Pancreas (tissue), 10 donors: Measurements from ENCODE around the gene CCDC136. TPM values are rescaled to one million over a fixed set of nuclear protein-coding genes. Genes with fewer than 3 reads are reported as not detected.
A peak's percentile ranks its signal among the peaks of the same experiment; 100 is the strongest.

Source experiments
- ATAC-seq, 4 donors: fragments of 200-7000 bp; cut with Tn5 transposase; one replicate each; pipeline versions ENCODE4 v1.8.0 to v1.9.1; 2020; ENCODE audit warnings: mild to moderate bottlenecking in 4 of 4, moderate library complexity in 4 of 4
- DNase-seq, 6 donors: peaks; one replicate each; pipeline ENCODE4 v3.0.0-alpha.2; 2020
- FAIRE-seq: peaks from 2 replicates; lab custom pipeline; 2012; peaks lifted over from hg19 to GRCh38; lab: Jason Lieb, UNC
- H3K27ac ChIP-seq, 4 donors: fragments of 200-600 bp; sonication (generic); 1 replicate in 3 of 4; 2 replicates in 1 of 4; pipeline versions ENCODE4 v1.5.0 to v1.8.0; 2020
- H3K27me3 ChIP-seq, 4 donors: fragments of 200-600 bp; one replicate each; pipeline ENCODE4 v1.8.0; 2021
- H3K36me3 ChIP-seq, 3 donors: fragments of 200-600 bp; sonication (generic) in 1 of 3; one replicate each; pipeline versions ENCODE4 v1.5.0 to v1.8.0; 2020 to 2021
- H3K4me1 ChIP-seq, 3 donors: fragments of 200-600 bp; one replicate each; pipeline ENCODE4 v1.8.0; 2021
- H3K4me3 ChIP-seq, 4 donors: fragments of 200-600 bp; sonication (generic) in 2 of 4; one replicate each; pipeline versions ENCODE4 v1.5.0 to v1.8.0; 2020 to 2021
- H3K9me3 ChIP-seq, 4 donors: fragments of 200-600 bp; one replicate each; pipeline ENCODE4 v1.8.0; 2021
- WGBS, 2 donors: extraction: QIAGEN DNeasy Blood & Tissue Kit; methylation state at CpG; one replicate each; pipeline ENCODE4 v1.1.7; 2013; 5-methylcytosine and 5-hydroxymethylcytosine counted together
- intact Hi-C, 3 donors: fragments of 100-400 bp; cut with DNase I; formaldehyde crosslinking; loops; one replicate each; pipeline versions ENCODE4 v1.11.1 to v1.14.2; 2022
- polyA plus RNA-seq, 2 donors: library from polyadenylated mRNA; stranded (reverse); fragments of 200-250 nt; gene quantifications; one replicate each; pipeline ENCODE4 v1.2.3, GENCODE V29; 2013
- total RNA-seq, 6 donors: library from RNA; stranded (reverse); fragmentation: NEBNext Ultra II Directional in 4 of 6; extraction: Animal tissue kit (Norgen Biotek cat#: 25700) in 4 of 6; gene quantifications; one replicate each; pipeline versions ENCODE4 v1.2.1 to v1.2.4, GENCODE V29; 2021 to 2023
- TF ChIP-seq, protein P1 (sequence below), 4 donors: fragments of 200-600 bp; sonication (generic) in 3 of 4; IDR thresholded peaks; one replicate each; pipeline versions ENCODE4 v1.5.0 to v1.8.0; 2021; ENCODE audit warnings: antibody characterized with exemption in 4 of 4
- donor health status: healthy with polysubstance abuse.
- donor health status: DM: no; HTN: no; CAD: no; lungs with moderate emphysema.
- donor health status: DM: no; HTN: no; CAD: no.
- donor health status: control.
- donor health status: control.
- donor health status: Bipolar disorder and iron deficiency.
- donor health status: DM: yes; HTN: yes; CAD: no.
- donor health status: DM: no; HTN: no; CAD: no.
- donor health status: DM: no; HTN: no; CAD: no.
- donor health status: DM: yes; HTN: yes; CAD: no.

Gene CCDC136
- total and polyA plus RNA-seq, 8 donors, result 0.66 to 2.9 (median 1.3) TPM

DNA sequence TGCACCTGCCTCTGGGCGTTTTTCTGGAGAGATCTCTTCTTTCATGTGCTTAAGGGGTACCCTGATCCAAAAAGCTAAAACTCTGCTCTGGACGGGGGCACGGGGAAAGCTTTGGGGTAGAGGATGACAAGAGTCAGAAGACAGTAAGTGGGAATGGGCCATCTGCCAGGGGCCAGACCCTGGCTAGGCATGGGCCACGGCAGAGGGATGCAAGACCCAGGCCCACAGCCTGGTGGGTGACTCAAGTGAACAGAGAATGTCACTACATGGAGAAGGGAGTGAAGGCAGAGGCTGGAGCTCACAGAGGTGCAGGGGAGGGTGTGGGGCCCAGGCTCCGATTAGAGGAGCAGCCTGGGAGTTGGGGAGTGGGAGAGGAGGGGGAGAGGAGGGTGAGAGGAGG is 53.7 kb downstream of the CCDC136 start:
- no peaks in the 10 kb centered on the region for H3K27me3 ChIP-seq
- DNase-seq (peak in 2 of 6 donors; percentile 22 to 45), FAIRE-seq (no peak), ATAC-seq (no peak)
- no peaks in the 10 kb centered on the region for H3K4me1 ChIP-seq
- intact Hi-C loops, result no loop called here
- H3K4me3 ChIP-seq, result no peak overlapping the region
- H3K9me3 ChIP-seq, result no peaks in the 10 kb centered on the region
- 75 to 76% methylated on average over 5 of the region's 5 CpGs for WGBS, 2 donors
- no peak overlapping the region for H3K27ac ChIP-seq
- TF ChIP-seq, protein P1, sequence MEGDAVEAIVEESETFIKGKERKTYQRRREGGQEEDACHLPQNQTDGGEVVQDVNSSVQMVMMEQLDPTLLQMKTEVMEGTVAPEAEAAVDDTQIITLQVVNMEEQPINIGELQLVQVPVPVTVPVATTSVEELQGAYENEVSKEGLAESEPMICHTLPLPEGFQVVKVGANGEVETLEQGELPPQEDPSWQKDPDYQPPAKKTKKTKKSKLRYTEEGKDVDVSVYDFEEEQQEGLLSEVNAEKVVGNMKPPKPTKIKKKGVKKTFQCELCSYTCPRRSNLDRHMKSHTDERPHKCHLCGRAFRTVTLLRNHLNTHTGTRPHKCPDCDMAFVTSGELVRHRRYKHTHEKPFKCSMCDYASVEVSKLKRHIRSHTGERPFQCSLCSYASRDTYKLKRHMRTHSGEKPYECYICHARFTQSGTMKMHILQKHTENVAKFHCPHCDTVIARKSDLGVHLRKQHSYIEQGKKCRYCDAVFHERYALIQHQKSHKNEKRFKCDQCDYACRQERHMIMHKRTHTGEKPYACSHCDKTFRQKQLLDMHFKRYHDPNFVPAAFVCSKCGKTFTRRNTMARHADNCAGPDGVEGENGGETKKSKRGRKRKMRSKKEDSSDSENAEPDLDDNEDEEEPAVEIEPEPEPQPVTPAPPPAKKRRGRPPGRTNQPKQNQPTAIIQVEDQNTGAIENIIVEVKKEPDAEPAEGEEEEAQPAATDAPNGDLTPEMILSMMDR (IDR thresholded peaks at IDR 0.05), result no peak
- no peaks in the 10 kb centered on the region for H3K36me3 ChIP-seq

DNA sequence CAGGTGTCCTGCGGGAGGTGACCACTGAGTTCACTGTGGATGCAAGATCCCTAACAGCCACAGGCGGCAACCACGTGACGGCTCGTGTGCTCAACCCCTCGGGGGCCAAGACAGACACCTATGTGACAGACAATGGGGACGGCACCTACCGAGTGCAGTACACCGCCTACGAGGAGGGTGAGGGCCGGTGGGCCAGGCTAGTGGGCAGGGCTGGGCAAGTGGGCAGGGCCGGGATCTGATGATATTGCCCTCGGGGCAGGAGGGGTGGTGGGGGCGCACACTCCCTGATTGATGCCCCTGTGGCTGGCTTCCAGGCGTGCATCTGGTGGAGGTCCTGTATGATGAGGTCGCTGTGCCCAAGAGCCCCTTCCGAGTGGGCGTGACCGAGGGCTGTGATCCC is 54.2 kb downstream of the CCDC136 start:
- Histone ChIP-seq H3K36me3 (no peaks in the 10 kb centered on the region), H3K27me3 (no peaks in the 10 kb centered on the region), H3K9me3 (no peaks in the 10 kb centered on the region), H3K27ac (no peak overlapping the region), H3K4me3 (no peak overlapping the region), H3K4me1 (no peaks in the 10 kb centered on the region)
- intact Hi-C loops, result no loop called here
- FAIRE-seq (no peak), ATAC-seq (no peak), DNase-seq (peak in 2 of 6 donors; percentile 20 to 62)
- TF ChIP-seq, protein P1 (IDR thresholded peaks at IDR 0.05), result no peak
- WGBS, 2 donors, result 77 to 80% methylated on average over 19 of the region's 19 CpGs

- ATAC-seq (no peak), FAIRE-seq (no peak), DNase-seq (peak in 1 of 6 donors; percentile 37)
- intact Hi-C loops, result no loop called here
- TF ChIP-seq, protein P1 (IDR thresholded peaks at IDR 0.05), result no peak
- H3K36me3 ChIP-seq, result no peaks in the 10 kb centered on the region
- H3K4me1 ChIP-seq, result no peaks in the 10 kb centered on the region
- WGBS, 2 donors, result 85 to 90% methylated on average over 14 of the region's 14 CpGs
- H3K4me3 ChIP-seq, result no peak overlapping the region
- no peaks in the 10 kb centered on the region for H3K27me3 ChIP-seq
- no peaks in the 10 kb centered on the region for H3K9me3 ChIP-seq
- no peak overlapping the region for H3K27ac ChIP-seq
Observed at GRCh38 chr7:128846781-128847444, 55.1 kb downstream of the CCDC136 start.

DNA sequence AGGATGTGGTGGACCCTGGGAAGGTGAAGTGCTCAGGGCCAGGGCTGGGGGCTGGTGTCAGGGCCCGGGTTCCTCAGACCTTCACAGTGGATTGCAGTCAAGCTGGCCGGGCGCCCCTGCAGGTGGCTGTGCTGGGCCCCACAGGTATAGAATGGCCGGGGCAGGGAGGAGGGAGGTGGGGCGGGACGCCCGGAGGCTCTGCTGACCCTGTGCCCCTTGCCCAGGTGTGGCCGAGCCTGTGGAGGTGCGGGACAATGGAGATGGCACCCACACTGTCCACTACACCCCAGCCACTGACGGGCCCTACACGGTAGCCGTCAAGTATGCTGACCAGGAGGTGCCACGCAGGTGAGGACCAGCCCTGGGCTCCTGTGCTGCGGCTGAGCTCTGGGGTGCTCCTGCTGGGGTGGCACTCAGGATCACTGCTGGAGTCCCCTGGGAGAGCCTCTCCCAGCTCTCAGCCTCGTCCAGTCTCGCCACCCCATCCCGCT is 56.0 kb downstream of the CCDC136 start:
- Histone ChIP-seq H3K36me3 (no peaks in the 10 kb centered on the region), H3K27ac (no peak overlapping the region), H3K4me1 (no peaks in the 10 kb centered on the region), H3K9me3 (no peaks in the 10 kb centered on the region), H3K4me3 (no peak overlapping the region), H3K27me3 (no peaks in the 10 kb centered on the region)
- peak in 2 of 6 donors; percentile 12 to 61 for DNase-seq
- intact Hi-C loops, result no loop called here
- 84 to 90% methylated on average over 15 to 17 of the region's 17 CpGs for WGBS, 2 donors
- no peak for ATAC-seq
- TF ChIP-seq, protein P1 (IDR thresholded peaks at IDR 0.05), result no peak
- no peak for FAIRE-seq
